PC-3 (cell line): ENCODE measurements around the gene FSIP1.

ENCODE experiments used
- CTCF ChIP-seq: fragments of 300-600 bp; sonication (generic); conservative IDR thresholded peaks from 2 replicates; pipeline ENCODE4 v1.5.1; 2017; ENCODE audit warnings: antibody characterized with exemption, low read depth, mild to moderate bottlenecking, low read length
- EZH2 ChIP-seq: fragments of 300-600 bp; sonication (generic); IDR thresholded peaks from one replicate; pipeline ENCODE4 v1.6.1; 2017; ENCODE audit warnings: antibody characterized with exemption, mild to moderate bottlenecking, low read length; ENCODE audit not compliant: unreplicated experiment
- EZH2phosphoT487 ChIP-seq: fragments of 300-600 bp; sonication (generic); IDR thresholded peaks from 2 replicates; pipeline ENCODE4 v1.6.1; 2018; ENCODE audit warnings: mild to moderate bottlenecking, antibody characterized with exemption, low read length, borderline replicate concordance

GRCh38 chr15:39690881-39691634 is 91.6 kb downstream of the FSIP1 start:
- TF ChIP-seq EZH2: no peak
- no peak for TF ChIP-seq CTCF
- TF ChIP-seq EZH2phosphoT487: no peak
